A549 treated with RU486 at 1 μM for 4 hours (cell line): ENCODE measurements around the gene GID4. TPM values are rescaled to one million over a fixed set of nuclear protein-coding genes. Genes with fewer than 3 reads are reported as not detected.

ENCODE experiments used
- total RNA-seq: library from RNA; stranded (reverse); fragments of 200-300 nt; extraction: Qiagen RNA extraction; gene quantifications from 5 replicates; pipeline ENCODE4 v1.2.3, GENCODE V29; 2022; ENCODE audit warnings: low read depth

GID4 gene
- 11.0 to 13.9 TPM (median 12.9 TPM) in 5 replicates for total RNA-seq

DNA sequence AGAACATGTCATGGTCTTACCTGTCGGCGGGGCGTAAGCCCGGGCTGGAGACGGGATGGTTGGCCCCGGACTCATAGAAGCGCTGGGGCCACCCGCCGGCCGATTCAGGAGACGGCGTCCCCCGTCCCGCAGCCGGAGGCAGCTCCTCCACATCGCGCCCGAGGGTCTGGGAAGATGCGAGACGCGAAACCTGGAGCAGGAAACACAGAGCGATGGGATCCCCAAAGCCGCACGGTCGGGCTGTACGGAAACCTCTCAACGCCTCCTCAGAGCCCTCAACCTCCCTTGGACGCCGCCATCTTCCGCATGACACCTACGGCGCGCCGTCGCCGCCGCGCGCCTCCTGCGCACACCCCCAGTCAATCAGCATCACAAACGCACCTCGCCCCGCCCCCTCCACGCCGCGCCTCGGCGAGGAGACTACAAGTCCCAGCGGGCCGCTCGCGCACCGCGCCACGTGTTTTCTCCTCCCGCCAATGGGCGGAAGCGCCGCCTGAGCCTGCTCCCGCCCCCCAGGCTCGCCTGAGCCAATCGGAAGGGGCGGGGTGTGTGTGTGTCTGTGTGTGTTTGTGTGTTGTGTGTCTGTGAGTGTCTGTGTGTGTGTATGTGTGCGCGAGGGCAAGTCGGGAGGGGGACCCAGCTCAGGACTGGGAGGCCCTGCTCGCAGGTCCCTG, at the start of gene GID4, which contains the start of gene ATPAF2:
Gene GID4, plus strand, starts transcription at position 548 of the 674 bp plus-strand sequence. Its CDS starts 57 bp downstream, at position 605.
Gene ATPAF2, minus strand, starts transcription at position 308 of the 674 bp plus-strand sequence. Its CDS starts 155 bp downstream, at position 153.

DNA sequence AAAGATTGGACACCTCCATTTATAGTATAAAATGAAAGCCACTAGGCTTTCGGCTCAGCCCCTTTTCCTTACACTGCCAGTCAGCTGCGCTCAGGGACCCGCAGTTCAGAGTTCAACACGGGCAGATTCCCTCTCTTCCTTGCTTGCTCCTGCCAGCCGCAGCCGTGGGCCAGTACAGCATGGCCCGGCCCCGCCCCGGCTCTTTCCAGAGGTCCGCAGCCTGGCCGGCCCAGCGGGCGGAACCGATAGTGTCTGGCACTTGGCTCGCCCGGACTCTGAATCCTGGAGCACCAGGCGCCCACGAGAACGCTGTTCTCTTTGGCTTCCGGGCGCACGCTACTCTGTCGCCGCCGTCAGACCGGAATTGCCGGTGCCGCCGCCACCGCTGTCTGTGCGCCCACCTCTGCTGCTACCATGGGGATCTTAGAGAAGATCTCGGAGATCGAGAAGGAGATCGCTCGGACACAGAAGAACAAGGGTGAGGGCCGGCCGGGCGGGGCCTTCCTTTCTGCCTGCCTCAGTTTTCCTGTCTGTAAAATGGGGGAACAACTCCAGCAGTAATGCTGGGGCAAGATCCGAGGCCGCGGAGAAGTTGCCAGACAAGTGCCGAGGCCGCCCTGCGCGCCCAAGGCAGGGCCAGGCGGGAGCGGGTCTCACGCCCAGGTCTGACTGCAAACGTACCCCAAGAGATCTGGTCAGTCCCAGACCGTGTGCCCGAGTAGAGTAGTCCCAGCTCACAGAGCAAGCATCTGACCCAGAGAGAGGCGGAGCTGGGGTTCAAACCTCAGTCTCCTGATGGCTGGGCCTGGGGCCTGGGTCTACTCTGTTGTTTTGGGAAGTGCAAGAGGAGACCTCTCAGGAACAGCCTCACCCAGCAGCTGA, 48.6 kb downstream of the GID4 start, which contains the start of gene DRG2:
Gene DRG2, plus strand, starts transcription at position 339 of the 882 bp plus-strand sequence. Its CDS starts 76 bp downstream, at position 415.

GRCh38 chr17:18108401-18109312, 69.4 kb downstream of the GID4 start, which contains the start of gene MYO15A:
TSS of gene MYO15A (plus strand) at chr17:18108756. CDS start at chr17:18118801, 10,045 bp downstream.

Other genes starting within 250 kb of the GID4 start
- gene SREBF1, start 202.4 kb upstream of the GID4 start, total RNA-seq = 59.5 to 94.2 TPM (median 77.1 TPM) in 5 replicates
- 17.2 to 22.9 TPM (median 20.2 TPM) in 5 replicates for gene TOM1L2, start 67.0 kb upstream of the GID4 start, total RNA-seq
- 2.3 to 4.0 TPM (median 3.4 TPM) in 5 replicates for gene DRC3, start 66.5 kb upstream of the GID4 start, total RNA-seq
- gene ATPAF2, start 240 bp upstream of the GID4 start, total RNA-seq = 22.7 to 38.6 TPM (median 27.9 TPM) in 5 replicates
- 43.6 to 57.4 TPM (median 51.0 TPM) in 5 replicates for gene DRG2, start 48.5 kb downstream of the GID4 start, total RNA-seq
- 0.30 to 0.63 TPM (median 0.42 TPM) in 5 replicates for gene MYO15A, start 69.3 kb downstream of the GID4 start, total RNA-seq
- gene ALKBH5, start 144.4 kb downstream of the GID4 start, total RNA-seq = 51.1 to 57.5 TPM (median 52.3 TPM) in 5 replicates
- 11.7 to 18.1 TPM (median 13.6 TPM) in 5 replicates for gene LLGL1, start 186.2 kb downstream of the GID4 start, total RNA-seq
- 224 to 259 TPM (median 243 TPM) in 5 replicates for gene FLII, start 219.3 kb downstream of the GID4 start, total RNA-seq
- gene MIEF2, start 221.3 kb downstream of the GID4 start, total RNA-seq = 7.2 to 11.6 TPM (median 11.2 TPM) in 5 replicates